GM12892 (cell line): ENCODE measurements around the gene STUB1.
A peak's percentile ranks its signal among the peaks of the same experiment; 100 is the strongest.

Source experiments
- DNase-seq: peaks from one replicate; pipeline ENCODE4 v3.0.0; 2011; ENCODE audit not compliant: insufficient read length
- FAIRE-seq: peaks from 2 replicates; lab custom pipeline; 2011; peaks lifted over from hg19 to GRCh38; lab: Jason Lieb, UNC
- POLR2A ChIP-seq: IDR thresholded peaks from 2 replicates; pipeline ENCODE4 v1.6.1; 2011; ENCODE audit warnings: low read depth, low read length, control low read depth
- POLR2AphosphoS5 ChIP-seq: IDR thresholded peaks from 2 replicates; pipeline ENCODE4 v1.6.1; 2011; ENCODE audit warnings: low read depth, low read length, control low read depth
- TAF1 ChIP-seq: IDR thresholded peaks from 2 replicates; pipeline ENCODE4 v1.6.1; 2011; ENCODE audit warnings: low read depth, mild to moderate bottlenecking, control low read depth, low read length, borderline replicate concordance

The STUB1 gene

GRCh38 chr16:647173-647902 is 32.9 kb upstream of the STUB1 start:
- no peak for FAIRE-seq
- DNase-seq = no peak
- TF ChIP-seq POLR2A = no peak
- TF ChIP-seq POLR2AphosphoS5 = no peak; the same call in 1 of the 2 replicates
- TF ChIP-seq TAF1 = no peak

DNA sequence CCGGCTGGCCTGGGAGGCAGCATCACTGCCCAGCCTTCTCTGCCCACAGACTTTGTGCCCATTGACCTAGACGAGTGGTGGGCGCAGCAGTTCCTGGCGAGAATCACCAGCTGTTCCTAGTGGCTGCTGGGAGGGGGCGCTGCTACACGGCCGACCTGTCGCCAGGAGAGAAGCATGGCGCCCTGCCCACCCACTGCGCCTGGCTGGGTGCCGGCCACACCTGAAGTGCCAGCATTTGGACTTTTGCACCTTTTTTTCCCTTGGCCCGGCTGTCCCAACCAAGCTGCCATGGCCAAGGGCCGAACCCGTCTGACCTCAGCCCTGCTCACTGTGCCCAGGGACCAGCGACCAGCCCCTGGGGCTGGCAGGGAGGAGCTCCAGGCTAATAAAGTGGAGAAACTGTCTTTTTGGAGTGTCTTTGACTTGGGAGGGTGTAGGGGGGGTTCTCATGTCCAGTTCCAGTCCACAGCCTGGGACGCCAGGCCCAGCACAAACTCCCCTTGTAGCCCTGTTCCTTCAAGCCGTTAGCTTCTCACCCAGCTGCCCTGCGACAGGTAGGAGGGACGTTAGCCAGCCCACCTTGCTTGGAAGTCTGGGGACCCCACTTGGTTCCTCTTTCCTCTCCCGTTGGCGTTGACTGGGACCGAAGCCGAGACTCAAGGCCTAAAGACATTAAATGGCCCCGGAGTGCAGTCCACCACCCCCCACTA is 32.0 kb upstream of the STUB1 start:
- peak; percentile 0; the same call in 1 of the 2 replicates for TF ChIP-seq POLR2A
- no peak for TF ChIP-seq TAF1
- no peak for TF ChIP-seq POLR2AphosphoS5

GRCh38 chr16:648781-649589 is 31.2 kb upstream of the STUB1 start, which contains the start of gene WDR90:
Gene WDR90, plus strand, starts transcription at chr16:649365. Its CDS starts 52 bp downstream, at chr16:649417.
- DNase-seq = peak; percentile 100
- TF ChIP-seq POLR2AphosphoS5 (peak; percentile 43), TAF1 (peak; percentile 17; the same call in 1 of the 2 replicates), POLR2A (peak; percentile 36; the same call in 1 of the 2 replicates)
- FAIRE-seq = peak; percentile 99

More for the DNA sequence above, 32.0 kb upstream of the STUB1 start:
- DNase-seq (peak; percentile 78), FAIRE-seq (peak; percentile 97)

DNA sequence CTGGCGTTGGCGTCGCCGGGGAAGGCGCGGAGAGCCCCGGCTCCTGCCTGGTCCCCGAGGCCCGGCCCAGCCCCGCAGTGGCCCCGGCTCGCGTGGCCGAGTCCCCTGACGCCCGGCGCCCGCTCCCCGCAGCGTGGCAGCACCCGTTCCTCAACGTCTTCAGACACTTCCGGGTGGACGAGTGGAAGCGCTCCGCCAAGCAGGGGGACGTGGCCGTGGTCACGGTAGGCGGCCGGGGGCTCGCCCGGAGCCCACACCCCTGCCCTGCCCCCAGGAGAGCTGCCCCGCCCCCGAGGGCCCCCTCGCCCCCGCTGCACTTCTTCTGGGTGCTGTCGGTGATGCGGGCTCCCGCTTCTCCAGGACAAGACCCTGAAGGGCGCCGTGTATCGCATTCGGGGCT is 30.6 kb upstream of the STUB1 start:
- DNase-seq (peak; percentile 70), FAIRE-seq (peak; percentile 54)
- TF ChIP-seq POLR2A (no peak), POLR2AphosphoS5 (no peak), TAF1 (no peak)

DNA sequence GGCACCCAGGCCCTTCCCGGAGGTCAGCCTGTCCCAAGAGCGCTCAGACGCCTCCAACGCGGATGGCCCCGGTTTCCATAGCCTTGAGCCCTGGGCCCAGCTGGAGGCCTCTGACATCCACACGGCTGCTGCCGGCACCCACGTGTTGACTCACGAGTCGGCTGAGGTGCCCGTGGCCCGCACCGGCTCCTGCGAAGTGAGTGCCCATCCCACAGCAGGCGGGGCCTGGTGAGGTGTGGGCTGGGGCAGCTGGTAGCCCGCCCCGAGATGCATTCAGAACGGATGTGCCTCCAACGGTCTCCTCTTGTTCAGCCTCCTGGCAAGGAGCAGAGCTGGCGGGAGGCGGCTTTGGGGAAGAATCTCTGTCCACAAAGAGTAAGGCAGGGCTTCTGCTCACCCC is 28.4 kb upstream of the STUB1 start:
- no peak for FAIRE-seq
- DNase-seq = no peak
- no peak for TF ChIP-seq POLR2A
- no peak for TF ChIP-seq POLR2AphosphoS5
- TF ChIP-seq TAF1 = no peak

DNA sequence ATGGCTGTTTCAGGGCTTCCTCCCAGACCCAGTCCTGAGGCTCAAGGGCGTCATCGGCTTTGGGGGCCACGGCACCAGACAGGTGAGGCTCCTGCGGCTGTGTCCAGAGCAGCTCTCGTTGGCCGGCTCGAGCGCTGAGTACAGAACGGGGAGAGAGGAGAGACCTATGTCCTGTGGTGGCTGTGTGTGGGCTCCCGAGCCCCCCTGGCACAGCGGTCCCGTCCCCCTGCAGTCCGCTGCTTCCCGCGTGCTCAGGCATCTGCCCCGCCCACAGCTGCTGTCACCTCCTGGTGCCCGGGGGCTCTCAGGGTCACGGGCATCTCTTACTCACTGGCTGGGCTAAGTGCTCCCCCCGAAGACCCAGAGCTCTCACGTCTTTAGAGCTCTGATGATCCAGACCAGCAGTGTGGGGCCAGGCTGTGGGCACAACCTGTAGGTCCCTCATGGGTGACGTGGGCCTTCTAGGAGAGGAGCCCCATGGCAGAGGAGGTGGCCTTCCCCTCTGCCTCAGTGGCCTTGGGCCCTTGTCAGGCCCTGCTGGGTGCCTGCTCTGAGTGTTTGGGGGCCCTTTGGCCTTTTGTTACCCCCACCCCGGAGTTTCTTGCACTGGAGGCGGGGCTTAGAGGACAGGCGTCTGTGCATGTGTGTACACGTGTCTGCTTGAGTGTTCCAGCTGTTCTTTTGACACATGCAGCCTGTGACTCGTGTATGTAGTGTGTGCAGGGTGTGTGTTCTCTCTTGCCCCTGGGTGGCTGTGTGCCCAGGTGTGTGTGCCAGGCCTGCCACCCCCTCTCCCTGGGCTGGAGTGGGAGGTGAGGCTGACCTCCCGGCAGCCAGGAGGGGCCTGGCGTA is 27.5 kb upstream of the STUB1 start:
- TF ChIP-seq TAF1 (no peak), POLR2AphosphoS5 (no peak), POLR2A (no peak)
- no peak for FAIRE-seq
- no peak for DNase-seq

GRCh38 chr16:654034-654433 is 26.2 kb upstream of the STUB1 start:
- DNase-seq (no peak), FAIRE-seq (no peak)
- TF ChIP-seq POLR2A (no peak), TAF1 (no peak), POLR2AphosphoS5 (no peak)

GRCh38 chr16:657487-657886 is 22.7 kb upstream of the STUB1 start:
- TF ChIP-seq POLR2A (no peak), TAF1 (no peak), POLR2AphosphoS5 (no peak)
- no peak for DNase-seq
- FAIRE-seq = no peak

DNA sequence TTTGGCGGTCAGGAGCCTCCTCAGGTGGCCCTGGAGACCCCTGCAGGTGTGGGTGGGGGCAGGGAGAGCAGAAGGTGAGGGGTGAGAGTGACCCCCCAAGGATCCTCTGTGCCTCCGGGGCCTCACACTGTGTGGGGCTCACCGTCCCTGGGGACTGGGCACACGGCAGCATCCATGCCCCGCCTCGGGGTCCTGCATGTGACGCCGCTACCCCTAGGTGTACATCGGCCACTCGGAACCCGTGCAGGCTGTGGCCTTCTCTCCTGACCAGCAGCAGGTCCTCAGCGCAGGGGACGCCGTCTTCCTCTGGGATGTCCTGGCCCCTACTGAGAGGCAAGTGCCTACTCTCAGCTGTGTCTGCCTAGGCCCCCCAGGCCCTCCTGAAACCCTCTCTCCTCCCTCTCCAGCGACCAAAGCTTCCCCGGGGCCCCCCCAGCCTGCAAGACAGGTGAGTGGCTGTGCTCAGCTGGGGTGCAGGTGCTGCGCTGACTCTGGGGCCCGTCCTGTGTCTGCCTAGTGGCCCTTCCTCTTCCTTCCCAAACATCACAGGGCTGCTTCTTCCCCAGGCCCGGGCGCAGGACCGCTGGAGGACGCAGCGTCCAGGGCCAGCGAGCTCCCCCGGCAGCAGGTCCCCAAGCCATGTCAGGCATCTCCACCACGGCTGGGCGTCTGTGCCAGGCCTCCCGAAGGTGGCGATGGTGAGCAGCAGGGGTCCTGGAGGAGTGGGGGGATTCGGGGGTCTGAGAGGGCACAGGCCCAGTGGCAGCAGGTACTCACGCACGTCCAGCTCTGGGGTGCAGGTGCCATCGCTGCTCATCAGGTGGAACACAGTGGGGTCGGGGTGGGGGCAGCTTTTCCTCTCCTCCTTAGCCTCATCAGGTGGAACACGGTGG is 21.3 kb upstream of the STUB1 start:
- TF ChIP-seq POLR2A = no peak
- TF ChIP-seq POLR2AphosphoS5 = no peak
- no peak for TF ChIP-seq TAF1

DNA sequence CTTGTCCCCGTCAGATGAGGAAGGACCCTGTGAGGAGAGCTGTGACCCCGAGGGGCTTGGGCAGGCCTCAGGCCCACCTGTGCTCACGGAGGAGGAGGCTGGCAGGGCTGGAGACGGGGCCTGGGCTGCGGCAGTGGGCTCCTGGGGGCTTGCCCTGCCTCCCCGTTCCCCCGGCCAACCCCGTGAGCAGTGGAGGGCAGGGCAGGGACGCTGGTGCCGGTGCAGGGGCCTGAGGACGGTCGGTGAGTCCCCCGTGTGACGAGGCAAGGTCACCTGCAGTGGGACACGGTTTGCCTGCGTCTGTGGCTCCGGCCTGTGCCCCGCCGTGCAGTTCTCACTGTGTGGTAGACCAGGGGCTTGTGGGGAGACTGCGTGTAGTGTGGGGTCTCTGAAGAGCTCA is 20.6 kb upstream of the STUB1 start:
- no peak for FAIRE-seq
- no peak for DNase-seq
- TF ChIP-seq POLR2AphosphoS5 (no peak), POLR2A (no peak), TAF1 (no peak)

More for the DNA sequence above, 21.3 kb upstream of the STUB1 start:
- DNase-seq (no peak), FAIRE-seq (no peak)
